ENCODE data around the gene PIK3R6.

The PIK3R6 gene

GRCh38 chr17:8867361-8867981 is at the start of gene PIK3R6:
TSS of gene PIK3R6 (minus strand) at chr17:8867674. CDS start at chr17:8849794, 17,880 bp downstream.
- DNase-seq (ENCODE audit: low read depth), result no peak

GRCh38 chr17:8916466-8916865 is 49.0 kb upstream of the PIK3R6 start:
- no peak for DNase-seq (ENCODE audit: low read depth)

GRCh38 chr17:8914554-8914953 is 47.1 kb upstream of the PIK3R6 start:
- DNase-seq (ENCODE audit: low read depth), result no peak

GRCh38 chr17:8913879-8914278 is 46.4 kb upstream of the PIK3R6 start:
- DNase-seq (ENCODE audit: low read depth), result no peak

GRCh38 chr17:8913091-8913490 is 45.6 kb upstream of the PIK3R6 start:
- DNase-seq (ENCODE audit: low read depth), result no peak

- no peak for DNase-seq (ENCODE audit: low read depth)
Measured at GRCh38 chr17:8912084-8912981, 44.9 kb upstream of the PIK3R6 start.

GRCh38 chr17:8910969-8911604 is 43.6 kb upstream of the PIK3R6 start:
- DNase-seq (ENCODE audit: low read depth), result no peak

GRCh38 chr17:8909586-8910270 is 42.3 kb upstream of the PIK3R6 start:
- DNase-seq (ENCODE audit: low read depth), result no peak

- no peak for DNase-seq (ENCODE audit: low read depth)
Measured at GRCh38 chr17:8905331-8905730, 37.9 kb upstream of the PIK3R6 start.

GRCh38 chr17:8904686-8905085 is 37.2 kb upstream of the PIK3R6 start:
- no peak for DNase-seq (ENCODE audit: low read depth)

- DNase-seq (ENCODE audit: low read depth), result no peak
Measured at GRCh38 chr17:8904201-8904600, 36.7 kb upstream of the PIK3R6 start.

GRCh38 chr17:8900626-8901585 is 33.4 kb upstream of the PIK3R6 start:
- DNase-seq (ENCODE audit: low read depth), result no peak

- DNase-seq (ENCODE audit: low read depth), result no peak
Measured at GRCh38 chr17:8900207-8900606, 32.7 kb upstream of the PIK3R6 start.

- DNase-seq (ENCODE audit: low read depth), result no peak
Measured at GRCh38 chr17:8898636-8899035, 31.2 kb upstream of the PIK3R6 start.

GRCh38 chr17:8898126-8898525 is 30.7 kb upstream of the PIK3R6 start:
- DNase-seq (ENCODE audit: low read depth), result no peak

- DNase-seq (ENCODE audit: low read depth), result no peak
Measured at GRCh38 chr17:8896641-8897635, 29.5 kb upstream of the PIK3R6 start.

- no peak for DNase-seq (ENCODE audit: low read depth)
Measured at GRCh38 chr17:8896087-8896486, 28.6 kb upstream of the PIK3R6 start.

- peak; percentile 53 for DNase-seq (ENCODE audit: low read depth)
Measured at GRCh38 chr17:8894673-8895578, 27.5 kb upstream of the PIK3R6 start.

- no peak for DNase-seq (ENCODE audit: low read depth)
Measured at GRCh38 chr17:8894202-8894671, 26.8 kb upstream of the PIK3R6 start.
